Body of pancreas (tissue), 4 donors: ENCODE data around the gene KIF3A. TPM values are rescaled to one million over a fixed set of nuclear protein-coding genes. Genes with fewer than 3 reads are reported as not detected.
A peak's percentile ranks its signal among the peaks of the same experiment; 100 is the strongest.

ENCODE experiments used
- ATAC-seq: fragments of 150-250 bp; one replicate; pipeline ENCODE4 v1.9.1; 2016
- DNase-seq, 4 donors: peaks; one replicate each; pipeline ENCODE4 v3.0.0-alpha.2; 2019
- H3K27ac ChIP-seq, 4 donors: fragments of 200-600 bp; sonication (generic); 1 replicate in 3 of 4; 2 replicates in 1 of 4; pipeline versions ENCODE4 v1.5.1 to v1.6.1; 2016 to 2019; ENCODE audit warnings: mild to moderate bottlenecking in 1 of 4, mixed read lengths in 1 of 4, moderate library complexity in 1 of 4
- H3K27me3 ChIP-seq, 2 donors: fragments of 200-600 bp; sonication (generic); one replicate each; pipeline ENCODE4 v1.6.0; 2016; ENCODE audit warnings: mild to moderate bottlenecking in 1 of 2
- H3K36me3 ChIP-seq, 2 donors: fragments of 200-600 bp; sonication (generic); replicated peaks in 1 of 2; 2 replicates each; pipeline ENCODE4 v1.5.1; 2016; ENCODE audit warnings: low read depth in 2 of 2; ENCODE audit not compliant: insufficient read depth in 1 of 2
- H3K4me1 ChIP-seq: fragments of 200-600 bp; sonication (generic); one replicate; pipeline ENCODE4 v1.6.0; 2016
- H3K4me3 ChIP-seq, 2 donors: fragments of 200-600 bp; sonication (generic); 1 replicate in 1 of 2; 2 replicates in 1 of 2; pipeline ENCODE4 v1.5.1; 2016 to 2019
- H3K9me3 ChIP-seq, 3 donors: fragments of 200-600 bp; sonication (generic); 1 replicate in 2 of 3; 2 replicates in 1 of 3; pipeline ENCODE4 v1.5.1; 2016
- POLR2A ChIP-seq, 3 donors: fragments of 450-650 bp; IDR thresholded peaks; one replicate each; pipeline ENCODE4 v1.6.1; 2016; ENCODE audit warnings: antibody characterized with exemption in 3 of 3, mild to moderate bottlenecking in 2 of 3
- WGBS, 2 donors: methylation state at CpG; one replicate each; pipeline ENCODE4 v1.1.5; 2017; 5-methylcytosine and 5-hydroxymethylcytosine counted together
- intact Hi-C: fragments of 100-400 bp; cut with DNase I; formaldehyde crosslinking; loops from one replicate; pipeline ENCODE4 v1.15.1; 2023
- total RNA-seq, 2 donors: library from RNA; depleted of rRNA; stranded (reverse); fragments of >200 nt; gene quantifications; one replicate each; pipeline ENCODE4 v1.1.0, GENCODE V29; 2016
- TF ChIP-seq, protein P1 (sequence below), 7 experiments: fragments of 450-650 bp in 4 of 7; fragments of 200-600 bp in 3 of 7; sonication (generic) in 3 of 7; IDR thresholded peaks; one replicate each; pipeline ENCODE4 v1.5.1; 2016 to 2019; ENCODE audit warnings: antibody characterized with exemption in 7 of 7

KIF3A gene
- total RNA-seq, 2 donors from 2014 or later = 5.9 to 8.8 TPM

DNA sequence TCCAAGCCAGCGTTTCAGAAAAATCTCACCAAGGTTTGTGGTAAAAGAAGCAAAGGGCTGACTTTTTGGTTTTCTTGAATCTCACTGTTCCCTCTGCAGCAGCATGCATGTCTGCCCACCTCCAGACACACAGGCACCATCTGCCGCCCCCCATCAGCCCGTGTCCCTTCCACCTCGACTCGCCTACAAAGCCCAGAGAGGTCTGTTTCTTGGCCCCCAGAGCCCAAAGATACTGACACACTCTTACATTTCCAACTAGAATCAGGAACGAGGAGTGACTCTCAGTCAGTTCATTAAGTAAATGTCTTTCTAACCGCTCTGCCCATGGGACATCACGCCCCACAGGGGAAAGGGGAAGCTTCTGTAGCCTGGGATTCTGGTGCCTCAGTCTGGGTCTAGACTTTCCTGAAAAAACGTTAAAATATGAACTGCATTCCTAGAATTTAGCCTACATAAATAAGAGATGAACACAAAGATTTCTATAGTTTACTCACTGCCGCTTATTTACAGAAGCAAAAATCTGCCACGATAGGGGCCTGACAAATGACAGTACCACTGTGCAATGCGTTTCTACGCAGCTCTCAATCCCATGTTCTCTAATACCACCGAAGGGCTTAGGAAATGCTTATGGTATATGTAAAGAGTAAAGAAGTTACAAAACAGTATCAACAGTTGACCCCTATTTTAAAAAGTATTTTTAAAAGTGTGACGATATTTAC, 59.5 kb downstream of the KIF3A start:
- Histone ChIP-seq H3K27ac (no peak overlapping the region), H3K9me3 (no peaks in the 10 kb centered on the region), H3K4me1 (no peaks in the 10 kb centered on the region), H3K4me3 (no peak overlapping the region), H3K36me3 (no peaks in the 10 kb centered on the region), H3K27me3 (no peaks in the 10 kb centered on the region)
- WGBS, 2 donors = 78 to 85% methylated on average over 15 of the region's 15 CpGs
- intact Hi-C loops = no loop called here
- ATAC-seq = no peak
- DNase-seq = no peak
- TF ChIP-seq POLR2A (IDR thresholded peaks at IDR 0.05) = no peak
- TF ChIP-seq, protein P1, sequence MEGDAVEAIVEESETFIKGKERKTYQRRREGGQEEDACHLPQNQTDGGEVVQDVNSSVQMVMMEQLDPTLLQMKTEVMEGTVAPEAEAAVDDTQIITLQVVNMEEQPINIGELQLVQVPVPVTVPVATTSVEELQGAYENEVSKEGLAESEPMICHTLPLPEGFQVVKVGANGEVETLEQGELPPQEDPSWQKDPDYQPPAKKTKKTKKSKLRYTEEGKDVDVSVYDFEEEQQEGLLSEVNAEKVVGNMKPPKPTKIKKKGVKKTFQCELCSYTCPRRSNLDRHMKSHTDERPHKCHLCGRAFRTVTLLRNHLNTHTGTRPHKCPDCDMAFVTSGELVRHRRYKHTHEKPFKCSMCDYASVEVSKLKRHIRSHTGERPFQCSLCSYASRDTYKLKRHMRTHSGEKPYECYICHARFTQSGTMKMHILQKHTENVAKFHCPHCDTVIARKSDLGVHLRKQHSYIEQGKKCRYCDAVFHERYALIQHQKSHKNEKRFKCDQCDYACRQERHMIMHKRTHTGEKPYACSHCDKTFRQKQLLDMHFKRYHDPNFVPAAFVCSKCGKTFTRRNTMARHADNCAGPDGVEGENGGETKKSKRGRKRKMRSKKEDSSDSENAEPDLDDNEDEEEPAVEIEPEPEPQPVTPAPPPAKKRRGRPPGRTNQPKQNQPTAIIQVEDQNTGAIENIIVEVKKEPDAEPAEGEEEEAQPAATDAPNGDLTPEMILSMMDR (IDR thresholded peaks at IDR 0.05) = no peak

DNA sequence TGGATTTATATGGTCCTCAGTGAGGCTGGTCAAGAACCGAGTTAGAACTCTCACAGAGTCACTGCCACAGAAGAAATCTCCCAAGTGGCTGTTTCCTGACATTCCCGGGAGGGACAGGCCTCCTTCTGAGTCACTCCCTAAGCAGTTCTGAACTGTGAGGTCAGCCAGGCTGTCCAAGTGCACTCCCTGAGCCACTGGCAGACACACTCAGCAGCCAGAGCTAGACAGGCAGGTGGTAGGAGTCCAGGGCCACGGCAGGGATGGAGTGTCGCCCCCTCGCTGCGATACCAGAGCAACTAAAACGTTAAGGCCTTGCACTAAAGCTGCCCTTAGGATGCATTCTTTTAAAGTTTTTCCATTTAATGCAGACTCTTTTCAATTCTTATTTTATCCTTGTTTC, 60.2 kb downstream of the KIF3A start:
- Histone ChIP-seq H3K4me3 (no peak overlapping the region), H3K27ac (no peak overlapping the region), H3K27me3 (no peaks in the 10 kb centered on the region), H3K4me1 (no peaks in the 10 kb centered on the region), H3K36me3 (no peaks in the 10 kb centered on the region), H3K9me3 (no peaks in the 10 kb centered on the region)
- DNase-seq = peak; percentile 14 to 57 (median 28)
- no peak for ATAC-seq
- TF ChIP-seq POLR2A (IDR thresholded peaks at IDR 0.05) = no peak
- TF ChIP-seq, protein P1 (IDR thresholded peaks at IDR 0.05) = no peak
- 57 to 62% methylated on average over 6 to 7 of the region's 7 CpGs for WGBS, 2 donors
- intact Hi-C loops = no loop called here

DNA sequence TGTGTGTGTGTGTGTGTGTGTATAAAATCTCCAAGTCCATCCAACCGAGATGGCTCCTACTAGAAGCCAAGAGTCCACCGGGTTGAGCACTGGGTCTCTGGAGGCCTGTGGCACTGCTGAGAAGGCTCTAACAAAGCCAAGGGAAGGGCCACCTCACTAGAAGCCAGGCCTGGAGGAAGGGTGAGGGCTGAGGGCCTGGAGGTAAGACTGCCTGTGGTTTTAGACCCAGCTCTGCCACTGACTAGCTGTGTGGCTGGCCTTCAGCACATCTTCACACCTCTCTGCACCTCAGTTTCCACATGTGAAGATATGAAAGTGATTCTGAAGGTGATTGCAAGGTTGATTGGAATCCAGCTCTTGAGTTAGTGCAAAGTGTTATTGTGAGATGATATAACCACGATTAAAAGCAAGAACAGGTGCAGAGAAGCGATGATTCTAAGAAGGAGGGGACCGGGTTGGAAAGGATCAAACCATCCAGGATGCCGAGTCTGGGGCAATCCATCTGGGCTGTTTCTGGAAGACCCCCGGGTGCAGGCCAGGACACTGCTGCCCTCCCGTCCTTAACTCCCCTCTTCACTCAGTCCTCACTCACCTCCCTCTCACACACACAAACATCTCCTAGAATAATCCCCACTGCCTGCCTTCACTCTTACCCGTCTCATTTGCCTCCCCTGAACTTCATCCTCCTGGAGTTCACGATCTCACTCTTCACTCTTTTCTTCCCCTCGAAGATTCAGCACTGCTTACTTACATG, 61.2 kb downstream of the KIF3A start:
- Histone ChIP-seq H3K4me1 (no peaks in the 10 kb centered on the region), H3K9me3 (no peaks in the 10 kb centered on the region), H3K27ac (no peak overlapping the region), H3K36me3 (no peaks in the 10 kb centered on the region), H3K27me3 (no peaks in the 10 kb centered on the region), H3K4me3 (no peak overlapping the region)
- 86% methylated on average over 11 of the region's 11 CpGs for WGBS, 2 donors
- intact Hi-C loops = no loop called here
- TF ChIP-seq, protein P1 (IDR thresholded peaks at IDR 0.05) = no peak
- no peak for TF ChIP-seq POLR2A (IDR thresholded peaks at IDR 0.05)
- DNase-seq = no peak
- ATAC-seq = no peak

DNA sequence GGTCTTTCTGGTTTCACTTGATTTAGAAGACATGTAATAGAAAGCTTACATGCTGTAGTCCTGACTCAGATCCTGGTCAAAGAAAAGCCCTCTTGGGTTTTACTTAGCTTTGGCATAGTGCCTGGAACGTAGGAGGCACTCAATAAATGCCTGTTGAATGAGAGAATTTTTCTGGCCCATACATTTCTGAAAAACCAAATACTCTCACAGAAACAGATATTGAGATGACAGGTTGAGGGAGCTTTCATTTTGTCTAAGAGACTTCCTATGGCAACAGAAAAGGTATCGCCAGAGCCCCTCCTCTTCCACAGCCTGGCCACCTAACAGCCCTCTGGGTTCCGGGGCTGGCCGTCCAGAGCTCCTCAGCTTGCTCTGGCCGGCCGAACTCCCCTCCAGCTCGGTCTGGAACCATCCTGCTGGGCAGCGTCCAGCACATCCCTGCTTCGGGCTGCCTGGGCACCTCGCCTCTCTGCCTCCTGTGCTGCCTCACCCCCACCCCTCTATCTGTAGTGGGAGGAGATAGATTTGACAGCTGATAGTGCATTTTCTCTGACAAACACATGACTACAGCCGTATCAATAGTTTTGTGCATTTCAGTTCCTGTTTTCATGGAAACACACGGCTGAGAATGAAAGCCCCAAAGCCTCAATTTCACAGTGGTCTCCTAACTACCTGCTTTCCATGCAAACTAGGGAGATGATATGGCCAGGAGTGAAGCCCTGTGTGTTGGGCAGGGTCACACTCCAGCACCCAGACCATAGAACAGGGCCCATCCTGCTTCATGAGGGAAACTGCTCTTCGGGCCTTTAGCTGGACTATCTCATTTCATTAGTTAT, 62.5 kb downstream of the KIF3A start:
- DNase-seq = peak; percentile 16 to 50 (median 26)
- Histone ChIP-seq H3K4me3 (no peak overlapping the region), H3K9me3 (no peaks in the 10 kb centered on the region), H3K36me3 (no peaks in the 10 kb centered on the region), H3K27me3 (no peaks in the 10 kb centered on the region), H3K4me1 (no peaks in the 10 kb centered on the region), H3K27ac (peak overlapping the region in 3 of 4 donors; percentile 69 to 77 (median 72))
- ATAC-seq = peak; percentile 77
- intact Hi-C loops = no loop called here
- TF ChIP-seq POLR2A (IDR thresholded peaks at IDR 0.05) = peak in 1 of 3 donors; percentile 40
- TF ChIP-seq, protein P1 (IDR thresholded peaks at IDR 0.05) = no peak
- WGBS, 2 donors = 52 to 67% methylated on average over 6 to 13 of the region's 13 CpGs
